MM.1S (cell line): ENCODE measurements around the gene RBM8A.
"Not testable (repeated sequence)": the region's sequence is repeated elsewhere in the genome, so short reads cannot be mapped to it uniquely, and the experiment has no call there.

Experiments
- CTCF ChIP-seq: fragments of 300-600 bp; sonication (generic); IDR thresholded peaks from 2 replicates; pipeline ENCODE4 v1.5.1; 2016; ENCODE audit warnings: antibody characterized with exemption, low read length, mixed read lengths
- EZH2 ChIP-seq: fragments of 300-600 bp; sonication (generic); optimal IDR thresholded peaks from 2 replicates; pipeline ENCODE3; 2017; ENCODE audit warnings: low read depth, mild to moderate bottlenecking, antibody characterized with exemption, low read length, mixed read lengths

- TF ChIP-seq CTCF, EZH2: not testable (repeated sequence)
Measured at GRCh38 chr1:145932522-145933009, 5.3 kb upstream of the RBM8A start.
